GM18519 (cell line): ENCODE results near the gene AMMECR1.
A peak's percentile ranks its signal among the peaks of the same experiment; 100 is the strongest.
"Not testable (repeated sequence)": the region's sequence is repeated elsewhere in the genome, so short reads cannot be mapped to it uniquely, and the experiment has no call there.

Experiments
- ATAC-seq: cut with Tn5 transposase; IDR thresholded peaks from one replicate; pipeline ENCODE4 v1.9.1; 2021; ENCODE audit warnings: mild to moderate bottlenecking, moderate library complexity; ENCODE audit not compliant: unreplicated experiment, low FRiP score

Gene AMMECR1

DNA sequence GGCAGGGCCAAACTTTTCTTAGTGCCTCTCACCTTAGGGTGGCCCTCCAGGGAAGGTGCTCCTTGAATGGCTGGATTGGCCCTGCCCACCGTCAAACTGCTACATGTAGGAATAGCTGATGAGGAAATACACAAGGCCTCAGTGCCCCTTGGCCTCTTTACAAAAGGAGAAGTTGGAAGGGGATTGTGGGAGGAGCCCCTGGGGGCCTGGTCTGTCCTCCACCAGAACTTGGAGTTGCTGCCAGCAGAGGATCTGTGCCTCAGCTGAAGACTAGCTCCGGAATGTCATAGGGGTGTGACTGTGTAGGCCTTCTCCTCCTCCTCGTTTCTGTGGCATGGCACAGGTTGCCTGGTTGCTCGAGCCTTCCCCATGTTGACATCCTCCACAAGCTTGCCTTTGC, 142.7 kb downstream of the AMMECR1 start:
- no peak for ATAC-seq

GRCh38 chrX:110173192-110174175, 144.4 kb downstream of the AMMECR1 start:
- ATAC-seq = no peak

GRCh38 chrX:110172215-110172614, 145.7 kb downstream of the AMMECR1 start:
- peak; percentile 99 for ATAC-seq

DNA sequence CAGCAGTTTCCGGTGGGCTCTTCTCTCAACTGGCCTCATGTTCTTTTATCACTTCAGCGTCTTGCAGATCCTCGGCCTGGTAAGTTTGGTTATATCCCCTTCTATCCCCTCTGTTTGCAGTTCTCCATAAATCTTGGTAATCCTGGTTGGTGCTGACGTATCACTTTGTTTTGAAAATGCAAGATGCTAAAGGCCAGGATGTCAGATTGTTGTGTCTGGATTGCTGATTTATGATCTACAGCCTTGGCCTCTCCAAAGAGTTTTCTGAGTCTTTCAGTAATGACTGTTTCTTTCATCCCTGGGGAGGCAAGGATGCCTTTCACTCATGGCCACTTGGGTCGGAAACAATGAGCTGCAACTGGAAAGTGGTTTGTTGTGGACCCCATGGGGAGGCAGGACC, 146.4 kb downstream of the AMMECR1 start:
- ATAC-seq = no peak

DNA sequence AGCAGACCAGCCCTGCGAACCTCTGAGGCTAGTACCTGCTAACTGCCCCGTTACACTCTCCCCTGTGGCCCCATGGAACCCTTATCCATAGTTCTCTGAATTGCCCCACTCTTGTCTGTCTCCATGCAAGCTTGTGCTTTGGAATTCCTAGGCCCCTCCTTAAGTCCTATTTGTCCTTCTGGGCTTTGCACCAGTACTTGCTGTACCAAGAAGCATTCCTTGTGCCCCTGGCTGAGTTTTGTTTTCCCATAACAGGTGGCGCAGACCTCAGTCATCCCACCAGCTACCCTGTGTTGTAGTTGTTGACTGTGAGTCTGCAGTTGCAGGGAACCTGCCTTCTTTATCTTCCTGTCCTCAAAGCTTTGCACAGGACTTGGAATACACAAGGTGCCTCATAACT, 147.9 kb downstream of the AMMECR1 start:
- ATAC-seq = no peak

DNA sequence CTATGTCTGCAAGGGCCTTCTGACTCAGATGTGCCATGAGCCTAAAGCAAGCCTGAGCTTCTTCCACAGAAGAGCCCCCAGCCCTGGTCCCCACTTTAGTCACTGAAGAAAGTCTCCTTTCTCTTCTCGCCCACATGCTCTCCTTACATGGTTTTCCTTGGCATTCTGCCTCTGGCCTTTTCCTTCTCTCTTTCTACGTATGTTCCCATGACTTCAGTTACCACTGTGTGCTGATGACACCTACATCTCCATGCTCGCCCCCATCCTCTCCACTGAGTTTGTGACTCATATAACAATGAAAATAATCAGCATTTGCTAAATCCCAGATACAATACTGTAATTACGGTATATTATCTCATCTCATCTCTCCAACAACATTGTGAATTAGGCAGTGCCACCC, 149.3 kb downstream of the AMMECR1 start:
- ATAC-seq = no peak

- no peak for ATAC-seq
Observed at GRCh38 chrX:110167952-110168451, 149.9 kb downstream of the AMMECR1 start.

DNA sequence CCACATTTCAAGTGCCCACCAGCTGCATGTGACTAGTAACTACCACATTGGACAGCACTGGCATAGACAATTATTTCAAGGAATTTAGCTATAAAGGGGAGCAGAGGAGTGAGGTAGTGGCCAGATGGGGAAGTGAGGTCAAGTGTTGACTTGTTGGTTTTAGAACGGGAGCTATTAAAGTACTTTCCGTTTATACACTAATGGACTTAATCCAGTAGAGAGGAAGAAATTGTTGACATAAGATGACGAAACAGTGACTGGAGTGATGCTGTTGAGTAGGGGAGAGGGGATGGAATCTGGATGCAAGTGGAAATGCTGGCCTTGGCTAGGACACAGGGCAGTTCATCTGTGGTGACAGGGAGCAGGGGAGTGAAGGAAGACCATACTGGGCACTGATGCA, 154.4 kb downstream of the AMMECR1 start:
- ATAC-seq = no peak

GRCh38 chrX:110162867-110163266, 155.0 kb downstream of the AMMECR1 start:
- ATAC-seq = no peak

DNA sequence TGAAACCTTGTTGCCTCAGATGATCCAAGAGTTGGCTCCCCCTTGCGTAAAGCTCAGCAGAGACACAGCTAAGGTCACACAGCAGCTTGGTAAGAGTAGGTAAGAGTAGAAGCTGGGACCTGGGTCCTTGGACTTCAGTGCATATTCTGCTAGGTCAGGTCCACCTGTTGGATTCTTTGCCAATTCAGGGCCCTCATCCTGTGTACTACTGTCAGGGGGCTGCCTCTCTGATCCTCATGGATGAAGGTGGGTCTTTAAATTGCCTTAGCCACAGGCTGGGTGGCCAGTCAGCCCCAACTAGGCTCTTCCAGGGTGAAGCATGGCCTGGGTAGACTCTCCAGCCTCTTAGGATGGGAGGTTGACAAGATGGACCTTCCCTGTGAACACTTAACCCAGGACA, 155.8 kb downstream of the AMMECR1 start:
- ATAC-seq = no peak

DNA sequence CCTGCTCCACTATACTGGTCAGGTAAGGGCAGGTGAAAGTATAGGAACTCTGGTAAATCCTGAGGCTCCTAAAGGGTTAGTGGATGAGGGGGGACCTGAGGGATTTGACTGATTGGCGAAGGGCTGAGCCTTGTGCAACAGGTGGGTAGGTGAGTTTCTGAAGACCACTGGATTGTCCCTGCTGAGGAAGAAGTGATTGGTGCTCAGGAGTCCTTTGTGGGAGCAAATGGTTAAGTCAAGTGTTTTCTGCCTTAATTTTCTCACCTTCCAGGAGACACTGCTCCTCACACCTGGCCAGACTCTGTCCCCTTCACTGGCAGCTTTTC, 156.6 kb downstream of the AMMECR1 start:
- ATAC-seq = no peak

DNA sequence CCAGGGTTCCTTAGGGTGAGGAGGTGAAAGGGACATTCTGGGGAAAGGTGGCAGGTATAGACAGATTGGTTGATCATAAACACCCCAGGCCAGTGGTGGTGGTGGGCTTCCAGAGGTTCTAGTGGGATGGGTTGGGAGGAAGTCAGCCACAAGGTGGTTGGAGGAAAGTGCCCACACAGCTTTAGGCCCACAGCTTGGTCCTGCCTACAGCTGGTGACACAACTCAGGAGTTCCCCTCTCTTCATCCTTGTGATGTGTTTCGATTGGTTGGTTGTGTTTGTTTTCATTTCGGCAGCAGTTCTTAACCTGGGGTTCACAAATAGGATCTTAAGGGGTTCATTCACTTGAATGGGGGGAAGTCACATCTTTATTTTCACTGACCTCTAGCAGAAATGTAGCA, 158.0 kb downstream of the AMMECR1 start:
- ATAC-seq = no peak

DNA sequence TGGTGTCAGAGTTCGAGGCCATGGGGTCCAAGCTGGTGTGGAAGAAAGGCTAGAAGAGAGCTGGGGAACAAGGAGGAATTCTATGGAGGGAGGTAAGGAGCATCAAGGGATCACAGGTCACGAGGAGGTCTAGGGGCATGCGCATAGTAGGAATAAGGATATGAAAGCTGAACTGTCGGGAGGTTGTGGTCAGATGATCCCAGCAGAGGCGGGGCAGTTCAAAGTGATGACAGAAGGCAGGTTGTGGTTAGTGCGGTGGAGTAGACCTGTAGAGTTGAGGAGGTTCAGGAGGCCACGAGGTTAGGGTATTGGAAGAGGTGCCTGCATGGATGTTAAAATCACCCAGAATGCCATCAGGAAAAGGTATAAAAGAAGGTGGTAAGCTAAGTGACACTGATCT, 158.7 kb downstream of the AMMECR1 start:
- no peak for ATAC-seq

GRCh38 chrX:110157444-110157843, 160.4 kb downstream of the AMMECR1 start:
- ATAC-seq = no peak

DNA sequence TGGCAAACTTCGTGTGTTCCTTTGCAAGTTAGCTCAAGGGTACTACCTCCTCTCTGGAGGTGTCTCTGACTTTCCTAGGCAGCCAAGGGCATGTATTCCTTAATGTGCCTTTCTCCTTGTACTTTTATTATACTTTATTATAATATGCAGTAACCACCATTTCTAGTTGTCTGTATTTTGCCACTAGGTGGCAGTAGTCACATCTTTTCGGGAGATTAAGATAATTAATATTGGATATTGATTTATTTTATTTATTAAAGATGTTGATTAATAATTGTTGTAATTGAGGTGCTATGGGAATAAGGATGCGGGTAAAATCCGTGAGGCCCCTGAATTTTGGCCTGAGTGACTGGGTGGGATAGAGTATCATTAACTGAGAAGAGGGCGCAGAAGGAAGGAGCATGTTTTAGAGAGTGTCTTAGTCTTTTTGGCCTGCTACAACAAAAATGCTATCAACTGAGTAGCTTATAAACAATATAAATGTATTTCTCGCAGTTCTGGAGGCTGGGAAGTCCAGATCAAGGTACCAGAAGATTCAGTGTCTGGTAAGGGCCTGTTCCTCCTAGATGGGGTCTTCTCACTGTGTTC, 161.6 kb downstream of the AMMECR1 start:
- no peak for ATAC-seq

GRCh38 chrX:110155759-110156158, 162.1 kb downstream of the AMMECR1 start:
- ATAC-seq = no peak

GRCh38 chrX:110154328-110154727, 163.6 kb downstream of the AMMECR1 start:
- not testable (repeated sequence) for ATAC-seq

- no peak for ATAC-seq
Observed at GRCh38 chrX:110153896-110154295, 164.0 kb downstream of the AMMECR1 start.

- ATAC-seq = no peak
Observed at GRCh38 chrX:110153244-110153643, 164.6 kb downstream of the AMMECR1 start.

DNA sequence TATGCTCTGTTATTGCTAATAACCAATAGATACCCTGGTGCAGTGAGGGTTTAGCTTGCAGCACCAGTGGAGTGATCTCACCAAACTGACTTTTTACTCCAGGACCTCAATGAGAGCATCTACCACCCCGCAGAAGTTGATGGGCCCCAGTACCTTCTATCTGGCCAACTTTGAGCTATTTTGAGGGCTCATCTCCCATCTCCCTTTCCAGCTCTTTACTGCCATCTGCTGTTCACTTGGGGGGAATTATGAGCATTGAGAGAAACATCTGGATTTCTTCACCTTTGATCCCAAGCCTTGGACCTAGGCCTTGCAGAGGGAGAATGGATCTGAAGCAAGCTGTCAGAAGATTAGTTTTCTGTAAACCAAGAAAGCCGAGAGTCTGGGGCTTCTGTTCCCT, 171.4 kb downstream of the AMMECR1 start:
- ATAC-seq = no peak

GRCh38 chrX:110145854-110146253, 172.0 kb downstream of the AMMECR1 start:
- ATAC-seq = no peak

DNA sequence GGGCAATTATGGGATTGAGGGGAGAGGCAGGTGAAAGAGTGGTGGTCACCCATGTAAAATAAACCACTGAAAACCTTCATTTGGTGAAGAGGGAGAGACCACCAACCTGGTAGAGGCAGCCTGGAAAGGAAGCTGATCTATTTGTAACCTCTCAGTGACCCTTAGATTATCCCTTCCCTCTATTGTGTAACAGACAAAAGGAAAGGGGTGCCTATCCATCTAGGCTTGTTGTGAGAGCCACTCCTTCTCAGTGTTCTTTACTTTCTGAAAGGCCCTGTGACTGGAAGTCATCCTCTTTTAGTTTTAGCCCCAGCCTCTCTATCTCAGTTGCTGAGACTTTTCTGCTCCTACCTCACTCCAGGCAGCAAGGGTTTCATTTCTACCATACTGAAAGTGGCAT, 172.6 kb downstream of the AMMECR1 start:
- ATAC-seq = no peak
